ENCODE results near the gene EDARADD.

EDARADD gene

DNA sequence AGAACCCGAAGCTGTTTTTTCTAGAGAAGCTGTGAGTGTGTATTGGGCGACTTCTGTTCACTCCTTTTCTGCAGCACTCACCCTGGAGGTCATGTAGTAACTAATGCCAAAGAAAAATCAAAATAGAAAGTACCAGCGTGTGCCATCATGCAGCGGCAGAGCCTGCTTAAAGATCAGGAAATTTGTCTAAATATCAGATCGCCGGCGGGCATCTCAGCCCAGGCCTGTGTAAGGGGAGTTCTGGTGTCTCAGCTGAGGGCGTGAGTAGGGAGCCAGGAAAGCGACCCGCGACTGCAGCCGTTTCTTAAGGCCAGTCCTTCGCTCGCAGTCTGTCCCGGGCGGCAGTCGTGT lies 768 bp downstream of the EDARADD start:
- peak; percentile 23 for DNase-seq

DNA sequence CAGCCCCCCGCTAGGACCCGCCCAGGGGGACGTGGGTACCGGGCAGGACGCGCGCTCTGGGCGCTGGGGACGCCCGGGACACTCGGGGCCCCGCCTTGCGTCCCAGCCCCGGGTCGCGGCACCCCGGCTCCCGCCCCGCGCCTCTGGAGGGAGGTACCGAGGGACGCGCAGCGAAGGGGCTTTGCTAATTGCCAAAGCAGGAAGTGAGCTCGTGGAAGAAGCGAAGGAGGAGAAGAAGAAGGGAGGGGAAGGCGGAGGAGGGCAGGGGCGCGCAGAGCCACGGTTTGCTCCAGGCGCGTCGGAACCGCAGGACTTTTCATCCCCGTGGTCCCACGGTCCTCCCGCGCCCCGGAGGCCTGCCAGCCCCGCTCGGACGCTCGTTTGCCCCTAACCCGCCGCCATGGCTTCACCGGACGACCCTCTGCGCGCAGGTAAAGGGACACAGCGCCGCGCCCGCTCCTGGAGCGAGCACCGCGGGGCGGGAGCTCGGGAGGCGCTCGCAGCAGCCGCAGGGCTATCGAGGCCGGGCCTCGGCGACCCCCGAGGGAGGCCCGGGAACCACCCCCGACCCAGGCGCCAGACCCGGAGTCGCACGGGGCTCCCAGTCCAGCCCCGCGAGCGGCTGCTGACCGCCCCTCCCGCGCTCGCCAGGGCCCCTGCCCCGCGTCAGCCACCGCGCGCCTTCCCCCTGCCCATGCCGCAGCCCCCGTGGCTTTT lies 1.3 kb downstream of the EDARADD start:
- peak; percentile 46 for DNase-seq

DNA sequence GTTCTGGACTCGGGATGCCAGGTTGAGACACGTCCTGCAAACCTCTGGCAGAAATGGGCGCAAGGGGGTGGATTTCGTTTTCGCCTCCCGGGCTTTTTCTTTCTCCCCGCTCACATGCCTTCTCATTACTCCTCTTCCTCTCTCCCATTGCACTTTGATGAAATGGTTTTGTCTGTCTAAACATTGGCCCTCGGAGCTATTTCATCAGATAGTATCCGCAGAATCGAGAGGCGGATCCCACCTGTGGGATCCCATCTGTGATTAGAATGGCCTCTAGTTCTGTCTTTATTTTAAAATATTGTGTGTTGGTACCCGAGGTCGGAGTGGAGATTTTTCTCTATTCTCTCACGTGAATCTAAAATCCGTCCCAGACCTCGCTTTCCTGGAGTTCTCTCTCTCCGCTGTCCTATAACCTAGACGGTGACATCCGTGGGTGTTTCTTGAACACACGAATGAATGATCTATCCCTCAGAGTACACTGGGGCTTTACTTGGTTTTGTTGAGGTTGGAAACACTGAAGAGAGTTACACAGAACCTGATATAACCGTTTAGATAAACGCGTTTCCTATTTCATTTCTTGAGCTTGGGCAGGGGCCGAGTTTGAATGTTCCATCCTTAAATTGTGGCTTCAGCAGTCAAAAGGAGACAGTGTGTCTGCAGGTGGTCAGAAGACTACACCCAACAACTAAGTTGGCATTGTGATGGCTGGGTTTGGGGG lies 2.0 kb downstream of the EDARADD start:
- DNase-seq: no peak

DNA sequence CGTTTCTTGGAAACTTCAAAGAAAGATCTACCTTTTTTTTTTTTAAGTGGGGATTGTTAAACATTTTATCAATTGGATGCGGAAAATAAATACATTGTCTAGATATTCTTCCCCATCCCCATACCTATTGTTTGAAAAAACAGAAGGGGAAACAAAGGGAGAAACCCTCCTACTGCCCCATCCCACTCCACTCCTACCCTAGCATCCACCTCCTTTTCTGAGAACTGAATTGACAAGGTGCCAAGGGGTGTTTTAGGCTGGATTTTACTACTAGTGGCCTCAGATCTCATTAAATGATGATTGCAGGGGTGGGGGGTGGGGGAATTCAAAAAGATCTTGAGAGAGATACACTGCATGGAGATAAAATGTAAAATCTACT lies 2.6 kb downstream of the EDARADD start:
- no peak for DNase-seq

DNA sequence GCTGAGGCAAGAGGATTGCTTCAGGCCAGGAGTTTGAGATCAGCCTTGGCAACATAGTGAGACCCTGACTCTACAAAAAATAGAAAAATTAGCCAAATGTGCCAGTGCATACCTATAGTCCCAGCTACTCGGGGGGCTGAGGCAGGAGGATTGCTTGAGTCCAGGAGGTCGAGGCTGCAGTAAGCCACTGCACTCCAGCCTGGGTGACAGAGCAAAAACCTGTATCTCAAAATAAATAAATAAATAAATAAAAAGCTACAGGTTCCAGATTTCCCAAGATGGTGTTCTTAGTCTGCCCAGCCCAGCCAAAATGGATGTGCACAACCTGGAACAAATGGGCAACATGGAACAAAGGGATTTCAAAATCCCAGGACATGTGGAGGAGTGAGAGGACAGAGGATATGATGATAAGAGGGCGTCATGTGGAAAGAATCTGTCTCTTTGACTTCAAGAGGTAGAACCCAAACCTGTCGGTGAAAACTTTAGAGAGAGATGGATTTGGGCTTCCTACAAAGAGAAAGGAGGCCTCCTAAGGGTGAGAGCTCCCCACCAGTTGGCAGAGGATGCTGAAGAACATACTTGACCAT lies 3.2 kb downstream of the EDARADD start:
- no peak for DNase-seq

DNA sequence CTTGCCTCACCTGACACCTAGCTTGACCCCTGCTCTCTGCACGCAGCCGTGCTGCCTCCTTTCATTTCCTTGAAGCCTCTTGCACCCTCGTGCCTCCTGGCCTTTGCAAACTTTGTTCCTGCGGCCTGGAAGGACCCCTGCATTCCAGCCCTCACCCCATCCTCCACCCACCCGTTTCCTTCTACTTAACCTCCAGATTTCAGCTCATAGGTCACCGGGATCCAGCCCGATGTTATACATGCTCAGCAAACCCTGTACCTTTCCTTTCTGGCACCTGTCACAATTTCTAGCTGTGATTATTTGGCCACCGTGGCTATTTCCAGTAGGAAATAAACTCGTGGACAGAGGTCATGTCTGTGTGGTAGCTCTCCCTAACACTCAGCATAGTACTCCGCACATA lies 4.5 kb downstream of the EDARADD start:
- DNase-seq: no peak

DNA sequence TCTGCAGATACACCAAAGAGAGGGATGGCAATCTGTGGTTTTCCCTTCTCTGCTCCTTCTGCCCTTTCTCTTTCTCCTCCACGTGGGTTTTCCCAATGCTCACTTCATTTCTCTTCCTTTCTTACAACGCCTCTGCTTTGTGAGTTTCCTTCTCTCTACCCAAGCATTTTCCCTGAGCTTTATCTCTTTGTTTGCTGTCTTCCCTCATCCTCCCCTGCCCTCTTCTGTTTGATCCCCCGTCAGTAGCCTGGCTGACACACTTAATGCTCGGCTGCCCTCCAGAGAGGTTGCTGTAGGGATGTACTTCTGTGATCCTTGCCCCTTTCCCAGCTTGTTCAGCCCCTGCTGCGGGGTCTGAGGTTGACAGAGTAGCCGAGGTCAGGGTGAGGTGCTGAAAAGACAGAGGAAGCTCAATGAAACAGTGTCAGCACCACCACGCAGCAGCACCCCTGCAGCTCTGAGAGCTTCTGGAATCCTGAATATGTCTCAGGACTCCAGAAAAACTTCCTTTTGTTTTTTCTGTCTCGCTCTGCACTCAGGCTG lies 6.0 kb downstream of the EDARADD start:
- DNase-seq: no peak

DNA sequence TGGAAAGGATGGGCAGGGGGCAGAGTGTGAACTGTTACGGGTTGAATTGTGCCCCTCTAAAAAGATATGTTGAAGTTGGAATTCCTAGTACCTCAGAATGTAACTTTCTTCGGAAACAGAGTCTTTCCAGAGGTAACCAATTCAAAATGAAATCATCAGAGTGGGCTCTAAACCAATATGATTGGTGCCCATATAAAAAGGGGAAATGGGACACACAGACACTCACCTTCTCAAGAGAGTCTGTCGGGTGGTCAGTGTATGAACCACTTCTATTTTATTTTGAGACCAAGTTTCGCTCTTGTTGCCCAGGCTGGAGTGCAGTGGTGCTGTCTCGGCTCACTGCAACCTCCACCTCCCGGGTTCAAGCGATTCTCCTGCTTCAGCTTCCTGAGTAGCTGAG lies 7.6 kb downstream of the EDARADD start:
- DNase-seq: no peak

DNA sequence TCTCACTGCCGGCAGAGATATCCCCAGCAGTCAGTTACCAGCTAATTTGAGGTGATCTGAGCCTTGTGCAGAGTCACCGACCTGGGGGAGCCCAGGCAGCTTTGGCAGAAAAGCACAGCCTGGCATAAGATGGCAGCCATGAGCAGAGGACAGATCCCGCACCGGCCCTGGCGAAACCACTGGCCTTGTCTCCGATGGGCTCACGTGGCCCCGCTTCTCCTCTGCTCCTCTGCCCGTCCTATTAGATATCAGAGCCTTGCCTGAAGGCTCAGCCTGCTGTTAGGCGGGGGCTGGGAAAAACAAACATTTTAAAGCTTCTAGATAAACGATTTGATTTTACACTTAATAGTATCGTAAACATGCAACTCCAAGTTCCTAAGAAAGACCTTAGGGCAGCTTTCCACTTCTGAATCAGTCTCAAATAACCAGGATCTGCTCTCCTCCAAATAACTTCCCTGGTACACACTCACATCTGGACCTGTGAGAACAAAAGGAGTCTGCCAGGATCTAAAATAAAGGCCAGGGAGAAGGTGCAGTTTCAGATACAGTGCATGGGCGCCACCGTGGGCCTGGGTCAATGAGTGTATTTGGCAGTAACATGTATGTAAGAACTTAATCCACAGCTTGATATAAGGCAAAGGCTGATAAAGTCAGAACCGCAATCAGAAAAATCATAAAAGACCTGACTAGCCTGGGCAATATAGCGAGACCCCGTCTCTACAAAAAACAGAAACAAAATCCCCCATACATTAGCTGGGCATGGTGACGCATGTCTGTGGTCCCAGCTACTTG lies 10.0 kb downstream of the EDARADD start:
- no peak for DNase-seq

DNA sequence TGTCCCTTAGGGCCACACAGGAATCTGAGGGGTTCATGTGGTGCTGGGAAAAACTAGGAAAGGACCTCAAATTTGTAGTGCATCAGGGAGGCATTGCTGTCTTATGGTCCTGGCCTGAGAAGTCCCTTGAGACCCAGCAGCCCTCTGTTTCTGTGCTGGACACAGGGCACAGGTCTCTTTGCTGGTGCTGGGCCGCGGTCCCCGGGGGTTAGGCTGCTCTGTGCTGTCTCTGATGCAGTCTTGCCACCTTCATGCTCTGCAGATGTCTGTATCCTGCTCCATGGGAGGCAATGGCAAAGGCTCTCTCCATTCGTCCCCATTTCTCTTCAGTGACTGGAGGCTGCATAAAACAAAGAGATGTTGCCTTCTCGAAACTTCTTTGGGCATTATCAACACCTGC lies 13.0 kb downstream of the EDARADD start:
- no peak for DNase-seq

DNA sequence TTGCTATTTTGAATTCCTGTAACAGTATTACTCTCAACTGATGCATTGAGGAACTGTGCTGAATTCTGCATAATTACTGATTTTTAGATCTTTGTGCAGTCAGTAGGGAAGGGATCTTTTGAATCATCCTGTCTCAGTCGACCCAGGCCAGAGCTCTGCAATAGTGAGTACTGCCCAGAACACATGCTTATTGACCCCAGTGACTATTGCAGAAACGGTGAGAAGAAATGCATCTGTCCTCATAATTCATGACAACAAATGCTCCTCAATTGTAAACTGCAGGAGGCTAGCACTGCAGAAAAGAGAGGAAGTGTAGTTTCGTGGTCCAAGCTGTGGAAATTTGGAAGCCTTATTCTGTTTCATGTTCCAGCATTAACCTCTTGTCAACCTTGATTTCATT lies 19.6 kb downstream of the EDARADD start:
- DNase-seq: no peak

DNA sequence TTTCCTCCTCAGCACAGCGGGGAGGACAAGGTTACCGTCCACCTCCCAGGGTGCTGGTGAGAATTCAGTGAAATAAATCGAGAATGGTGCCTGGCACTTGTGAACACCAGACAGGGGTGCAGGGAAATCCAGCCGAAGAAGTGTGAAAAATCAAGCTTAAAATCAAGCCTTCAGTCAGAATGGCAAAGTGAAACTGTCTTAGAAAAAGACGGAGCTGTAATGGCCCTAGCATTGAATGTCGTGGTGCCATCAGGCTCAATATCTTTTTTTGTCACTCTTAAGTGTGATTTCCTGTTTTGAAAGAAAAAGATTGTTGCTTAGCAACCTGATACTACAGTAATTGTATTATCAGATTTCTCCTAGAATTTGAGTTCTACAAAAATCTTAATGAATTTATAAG lies 22.1 kb downstream of the EDARADD start:
- no peak for DNase-seq

DNA sequence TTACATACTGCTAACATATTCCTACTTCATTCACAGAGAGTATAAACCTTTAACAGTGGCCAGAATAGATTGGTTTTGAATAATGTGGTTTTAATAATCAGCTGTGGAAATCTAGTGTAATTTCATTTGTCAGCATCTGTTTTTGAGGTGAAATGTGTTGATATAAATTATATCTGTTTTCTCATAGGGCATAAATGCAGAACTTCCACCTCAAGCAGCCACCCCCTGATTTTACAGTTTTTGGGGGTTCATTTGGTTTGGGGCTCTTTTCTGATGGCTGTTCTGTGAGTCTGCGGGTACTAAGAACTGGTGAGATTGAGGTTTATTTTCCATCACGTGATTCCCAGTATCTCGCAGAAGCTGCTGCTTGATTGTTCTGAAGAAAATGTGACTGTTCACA lies 23.2 kb downstream of the EDARADD start:
- no peak for DNase-seq

DNA sequence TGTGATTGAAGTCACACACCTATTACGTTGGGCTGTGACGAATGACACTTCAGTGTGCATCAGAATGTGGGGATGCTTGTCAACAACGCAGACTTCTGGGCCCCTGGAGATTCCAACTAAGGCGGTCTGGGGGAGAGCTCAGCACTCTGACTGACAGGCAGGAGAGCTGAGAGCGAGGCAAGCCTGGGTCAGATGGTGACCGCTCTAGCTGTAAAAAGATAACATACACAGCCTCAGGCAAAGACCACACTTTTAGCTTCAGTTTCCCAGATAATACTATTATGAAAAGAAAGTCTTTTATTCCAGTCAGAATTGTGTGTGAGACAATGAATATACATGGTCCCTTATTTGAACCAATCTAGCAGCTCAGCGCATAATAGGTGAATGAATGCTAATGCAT lies 25.4 kb downstream of the EDARADD start:
- no peak for DNase-seq

DNA sequence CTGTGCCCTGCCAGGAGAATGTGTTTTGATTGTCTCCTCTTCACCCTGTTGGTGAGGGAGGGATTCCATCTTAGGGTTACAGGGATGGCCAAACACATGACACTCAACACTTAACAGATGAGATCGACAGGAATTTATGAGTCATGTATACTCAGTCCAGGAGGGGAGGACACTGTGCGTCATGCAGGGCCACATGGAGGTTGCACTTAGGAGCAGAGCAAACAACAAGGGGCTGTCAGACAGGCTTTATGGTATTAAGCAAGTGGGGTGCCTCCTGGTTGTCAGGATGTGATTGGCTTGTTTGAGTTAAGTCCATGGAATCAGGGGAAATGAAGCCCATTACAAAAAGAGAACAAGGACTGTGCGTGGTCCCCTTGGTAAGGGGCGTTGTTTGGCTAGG lies 26.9 kb downstream of the EDARADD start:
- DNase-seq: no peak

DNA sequence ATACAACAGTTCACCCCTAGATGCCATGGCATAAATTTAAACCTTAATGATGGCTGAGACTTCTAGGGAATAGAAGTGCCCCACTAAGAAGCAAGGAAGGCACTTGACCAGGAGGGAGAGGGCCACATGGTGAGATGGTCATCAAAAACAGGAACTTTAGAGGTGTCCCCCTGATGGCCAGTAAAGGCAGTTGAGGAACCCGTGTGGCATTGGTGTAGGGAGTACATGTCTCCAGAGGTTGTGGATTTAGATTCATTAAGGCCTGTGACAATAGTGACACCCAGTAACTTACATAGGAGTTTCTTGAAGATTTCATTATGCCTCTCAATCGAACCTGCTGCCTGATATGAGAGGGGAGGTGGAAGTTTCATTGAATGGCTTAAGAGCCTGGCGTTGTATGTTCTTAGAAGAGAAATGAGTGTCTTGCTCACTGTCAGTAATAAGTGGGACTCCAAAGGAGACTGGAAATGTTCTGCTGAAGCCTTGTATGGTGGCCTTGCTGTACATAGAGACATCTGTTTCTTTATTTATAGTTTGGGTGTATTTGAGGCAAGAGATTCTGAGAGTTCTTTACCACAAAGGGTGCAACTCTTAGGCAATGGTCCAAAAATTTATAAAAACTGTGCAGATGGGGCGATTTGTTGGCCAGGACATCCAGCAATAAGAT lies 27.9 kb downstream of the EDARADD start:
- no peak for DNase-seq

DNA sequence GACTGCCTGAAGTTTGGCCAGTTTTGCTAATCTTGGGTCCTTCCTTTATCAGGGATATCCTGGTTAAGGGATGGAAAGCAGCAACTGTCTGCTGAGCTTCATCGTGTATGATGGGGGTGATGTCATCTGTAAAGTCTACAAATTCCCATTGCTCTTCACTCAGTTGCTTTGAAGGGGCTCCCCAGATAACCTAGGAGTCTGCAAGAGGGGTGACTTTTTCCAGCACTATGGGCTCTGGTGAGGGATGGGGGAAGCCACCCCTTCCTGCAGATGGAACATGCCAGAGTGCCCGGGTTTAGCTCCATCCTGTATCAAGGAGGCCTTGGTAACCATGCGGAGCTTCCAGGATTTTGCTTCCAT lies 28.4 kb downstream of the EDARADD start:
- no peak for DNase-seq

DNA sequence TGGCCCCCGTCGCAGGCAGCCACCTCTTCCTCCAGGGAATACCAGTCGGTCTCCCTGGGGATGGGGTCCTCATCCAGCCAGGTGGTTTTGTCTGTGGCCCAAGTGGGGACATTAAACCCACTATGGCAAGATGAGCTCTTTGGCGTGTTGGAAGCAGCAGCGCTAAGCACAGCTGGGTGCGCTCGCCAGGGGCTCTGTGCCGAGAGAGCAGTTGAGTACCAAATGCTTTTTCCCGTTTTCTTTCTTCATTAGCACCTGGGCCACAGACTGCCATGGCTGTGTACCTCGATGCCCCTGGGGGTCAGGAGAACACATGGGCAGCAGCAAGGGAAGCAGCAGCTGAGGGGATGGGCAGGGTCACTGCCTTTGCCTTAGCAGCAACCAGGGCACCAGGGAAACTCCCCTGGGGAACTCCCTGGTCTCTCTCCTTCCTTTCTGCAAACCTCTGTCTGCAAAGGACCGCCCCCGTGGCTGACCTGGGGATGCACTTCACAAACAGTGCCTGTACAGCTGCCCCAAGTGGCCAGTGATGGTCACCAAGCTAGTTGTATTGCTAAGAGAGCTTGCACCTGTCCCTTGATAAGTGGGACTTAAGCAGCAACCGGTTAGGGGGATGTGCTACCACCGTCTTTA lies 31.1 kb downstream of the EDARADD start:
- peak; percentile 28 for DNase-seq

DNA sequence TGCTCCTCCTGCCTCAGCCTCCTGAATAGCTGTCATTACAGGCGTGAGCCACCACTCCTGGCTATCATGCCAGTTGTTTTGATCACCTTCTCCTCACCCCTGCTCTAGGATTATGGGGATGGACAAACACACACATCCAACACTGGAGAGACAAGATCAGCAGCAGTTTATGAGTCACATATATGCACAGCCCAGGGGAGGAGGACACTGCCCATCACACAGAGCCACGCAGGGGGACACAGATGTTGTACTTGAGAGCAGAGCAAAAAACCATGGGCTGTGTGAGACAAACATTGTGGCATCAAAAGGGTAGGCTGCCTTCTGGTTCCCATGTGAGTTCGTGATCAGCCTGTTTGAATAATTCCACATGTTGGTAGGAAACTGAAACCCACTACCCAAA lies 32.1 kb downstream of the EDARADD start:
- no peak for DNase-seq

DNA sequence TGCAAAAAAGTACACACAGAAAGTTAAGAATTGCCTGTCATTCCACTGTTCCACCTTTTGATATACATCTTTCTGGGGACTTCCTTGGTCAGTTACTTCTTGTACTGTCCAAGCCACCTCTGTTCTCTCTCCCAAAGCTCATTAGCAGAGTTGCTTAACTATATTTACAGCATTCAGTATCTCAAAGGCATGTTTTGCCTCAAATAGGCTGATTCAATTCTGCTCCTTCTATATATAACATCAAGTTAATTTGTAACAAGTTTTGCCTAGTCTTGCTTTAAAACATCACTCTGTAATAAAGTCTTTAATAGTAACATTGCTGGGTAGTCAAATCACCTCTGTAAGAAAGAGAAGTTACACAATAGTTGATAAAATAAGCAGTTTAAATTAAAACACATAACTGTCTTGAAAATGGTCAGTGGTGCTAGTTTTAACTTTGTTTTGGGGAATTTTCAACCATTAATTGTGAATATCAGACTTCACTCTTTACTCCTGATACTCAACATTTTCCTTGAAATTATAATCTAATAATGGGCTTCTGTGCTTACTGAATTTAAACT lies 35.7 kb downstream of the EDARADD start:
- no peak for DNase-seq

DNA sequence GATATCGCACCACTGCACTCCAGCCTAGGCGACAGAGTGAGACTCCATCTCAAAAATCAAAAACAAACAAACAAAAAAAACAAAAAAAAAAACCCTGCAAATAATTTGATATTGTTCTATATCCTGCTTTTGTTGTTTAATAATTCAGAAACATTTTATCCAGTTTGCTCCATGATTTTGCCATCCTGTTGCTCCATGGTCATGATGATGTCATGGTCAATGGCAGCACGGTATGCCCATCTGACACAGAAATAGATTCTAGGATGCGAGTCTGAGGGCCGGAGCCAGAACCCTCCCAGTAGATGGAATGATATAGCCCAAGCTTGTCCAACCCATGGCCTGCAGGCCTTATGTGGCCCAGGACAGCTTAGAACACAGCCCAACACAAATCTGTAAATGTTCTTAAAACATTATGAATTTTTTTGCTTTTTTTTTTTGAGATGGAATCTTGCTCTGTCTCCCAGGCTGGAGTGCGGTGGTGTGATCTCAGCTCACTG lies 39.8 kb downstream of the EDARADD start:
- no peak for DNase-seq

DNA sequence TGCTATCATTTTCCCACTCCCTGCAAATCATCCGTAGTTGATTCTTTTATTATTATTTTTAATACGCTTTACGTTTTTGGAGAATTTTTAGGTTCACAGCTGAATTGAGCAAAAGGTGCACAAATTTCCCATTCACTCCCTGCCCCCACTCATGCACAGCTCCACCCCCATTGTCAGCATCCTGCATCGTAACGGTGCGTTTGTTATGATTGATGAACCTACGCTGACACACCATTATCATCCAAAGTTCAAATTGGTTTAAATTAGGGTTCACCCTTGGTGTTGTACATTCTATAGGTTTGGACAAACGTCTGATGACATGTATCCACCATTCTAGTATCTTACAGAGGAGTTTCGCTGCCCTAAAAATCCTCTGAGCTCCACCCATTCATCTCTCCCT lies 44.5 kb downstream of the EDARADD start:
- DNase-seq: no peak
